ENCODE measurements around the gene DNAH2. TPM values are rescaled to one million over a fixed set of nuclear protein-coding genes. Genes with fewer than 3 reads are reported as not detected.

The DNAH2 gene
- total RNA-seq, 1 donor: under 0.01 TPM

DNA sequence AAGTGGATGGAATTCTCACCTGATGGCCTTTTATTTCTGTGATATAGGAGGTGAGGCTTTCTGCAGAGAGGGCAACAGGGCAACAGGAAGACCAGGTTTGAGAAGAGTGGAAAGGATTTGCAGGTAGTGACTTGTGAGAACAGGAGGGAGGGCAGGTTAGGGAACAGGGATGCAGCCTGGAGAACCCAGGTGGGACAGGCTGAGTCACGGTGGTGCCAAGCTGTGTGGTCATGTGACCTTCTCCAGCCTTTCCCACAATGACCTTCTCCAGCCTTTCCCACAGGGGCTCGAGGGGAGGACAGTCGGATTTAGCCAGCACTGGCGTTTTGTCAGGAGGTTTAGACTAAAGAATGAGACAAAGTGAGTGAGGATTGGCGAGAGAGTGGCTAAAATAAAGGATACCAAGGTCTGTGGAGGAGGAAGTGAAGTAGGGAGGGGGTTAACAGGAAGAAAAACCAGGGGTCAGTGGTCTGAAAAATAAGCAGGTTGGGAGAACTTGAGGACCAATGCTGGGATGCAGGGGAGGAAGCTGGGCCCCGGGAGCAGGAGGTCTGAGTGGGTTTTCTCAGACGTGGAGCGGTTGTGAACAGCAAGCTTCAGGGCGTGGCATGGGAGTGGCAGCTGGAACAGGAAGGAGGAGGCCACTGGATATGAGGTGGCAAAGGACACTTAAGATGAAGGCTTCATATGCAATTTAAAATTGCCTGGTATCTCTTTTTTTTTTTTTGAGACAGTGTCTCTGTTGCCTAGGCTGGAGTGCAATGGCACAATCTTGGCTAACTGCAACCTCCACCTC, 37.7 kb downstream of the DNAH2 start:
- no peak for TF ChIP-seq CTCF (IDR thresholded peaks at IDR 0.05; ENCODE audit: insufficient read depth, low read length)
- no peak for DNase-seq (ENCODE audit: low read depth)
- H3K4me3 ChIP-seq (ENCODE audit: low read depth, low read length): no peak overlapping the region

DNA sequence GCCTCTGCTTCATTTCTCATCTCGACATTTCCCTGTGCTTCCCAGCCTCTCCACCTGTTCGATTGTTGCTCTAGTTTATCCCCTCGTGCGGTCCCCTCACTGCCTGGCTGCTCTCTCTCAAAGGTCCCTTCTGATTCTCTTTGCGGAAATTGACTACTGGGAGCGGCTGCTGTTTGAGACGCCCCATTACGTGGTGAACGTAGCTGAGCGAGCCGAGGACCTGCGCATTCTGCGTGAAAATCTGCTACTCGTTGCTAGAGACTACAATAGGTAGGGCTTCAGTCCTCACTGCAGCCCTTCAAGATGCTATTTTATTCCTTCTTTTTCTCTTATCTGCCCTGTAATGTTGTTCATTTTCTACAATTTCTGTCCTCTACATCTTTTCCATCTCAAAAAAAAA, 39.4 kb downstream of the DNAH2 start:
- H3K4me3 ChIP-seq (ENCODE audit: low read depth, low read length): no peak overlapping the region
- TF ChIP-seq CTCF (IDR thresholded peaks at IDR 0.05; ENCODE audit: insufficient read depth, low read length): no peak

GRCh38 chr17:7763919-7764318, 46.4 kb downstream of the DNAH2 start:
- H3K4me3 ChIP-seq (ENCODE audit: low read depth, low read length): no peak overlapping the region
- TF ChIP-seq CTCF (IDR thresholded peaks at IDR 0.05; ENCODE audit: insufficient read depth, low read length): no peak
- DNase-seq (ENCODE audit: low read depth): no peak

More for the DNA sequence above, 39.4 kb downstream of the DNAH2 start:
- no peak for DNase-seq (ENCODE audit: low read depth)

DNA sequence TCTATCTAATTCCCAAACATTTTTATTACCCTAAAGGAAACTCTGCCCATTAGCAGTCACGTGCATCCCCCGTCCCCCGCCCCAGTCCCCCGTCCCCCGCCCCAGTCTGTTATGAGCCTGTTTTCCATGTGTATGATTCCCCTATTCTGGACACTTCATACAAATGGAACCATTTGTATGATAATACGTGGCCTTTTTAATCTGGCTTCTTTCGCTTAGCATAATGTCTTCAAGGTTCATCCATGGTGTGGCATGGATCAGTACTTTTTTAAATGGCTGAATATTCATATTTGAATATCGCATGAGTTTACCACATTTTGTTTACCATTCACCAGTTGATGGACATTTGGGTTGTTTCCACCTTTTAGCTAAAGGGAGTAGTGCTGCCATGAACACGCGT, 49.5 kb downstream of the DNAH2 start:
- DNase-seq (ENCODE audit: low read depth): no peak
- no peak overlapping the region for H3K4me3 ChIP-seq (ENCODE audit: low read depth, low read length)
- TF ChIP-seq CTCF (IDR thresholded peaks at IDR 0.05; ENCODE audit: insufficient read depth, low read length): no peak

GRCh38 chr17:7767405-7768021, 50.0 kb downstream of the DNAH2 start:
- TF ChIP-seq CTCF (IDR thresholded peaks at IDR 0.05; ENCODE audit: insufficient read depth, low read length): no peak
- DNase-seq (ENCODE audit: low read depth): peak; percentile 67
- no peak overlapping the region for H3K4me3 ChIP-seq (ENCODE audit: low read depth, low read length)

GRCh38 chr17:7769854-7770253, 52.3 kb downstream of the DNAH2 start:
- no peak for TF ChIP-seq CTCF (IDR thresholded peaks at IDR 0.05; ENCODE audit: insufficient read depth, low read length)
- no peak for DNase-seq (ENCODE audit: low read depth)
- H3K4me3 ChIP-seq (ENCODE audit: low read depth, low read length): no peak overlapping the region

Data from fibroblast of the aortic adventitia (primary cell).